Neural progenitor cell (in vitro differentiated cells): ENCODE data around the gene WLS.
A peak's percentile ranks its signal among the peaks of the same experiment; 100 is the strongest.

ENCODE experiments used
- EZH2 ChIP-seq: fragments of 200-600 bp; sonication (generic); IDR thresholded peaks from 2 replicates; pipeline ENCODE4 v1.6.1; 2017; ENCODE audit warnings: antibody characterized with exemption, mild to moderate bottlenecking, moderate library complexity
- TF ChIP-seq, protein P1 (sequence below): fragments of 200-600 bp; sonication (generic); IDR thresholded peaks from 2 replicates; pipeline ENCODE4 v1.5.1; 2017; ENCODE audit warnings: antibody characterized with exemption, mild to moderate bottlenecking

DNA sequence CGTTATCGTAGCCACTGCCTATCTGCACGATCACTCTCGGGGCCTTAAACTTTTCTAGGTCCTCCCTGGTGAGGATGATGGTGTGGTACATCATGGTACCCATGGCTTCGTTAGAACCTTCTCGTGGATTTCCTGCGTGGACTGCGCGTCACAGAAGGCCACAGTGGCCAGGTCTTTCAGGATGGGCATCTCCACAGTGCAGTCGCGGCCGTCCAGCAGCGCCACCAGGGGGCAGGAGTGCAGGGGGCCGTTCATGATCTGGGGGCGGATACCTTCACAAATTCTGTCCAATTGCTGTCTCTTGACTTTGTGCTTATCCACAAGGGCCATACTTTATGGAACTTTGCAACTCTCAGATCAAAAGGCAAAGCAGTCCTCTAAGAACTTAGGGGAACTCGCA lies 69.6 kb downstream of the WLS start:
- TF ChIP-seq, protein P1, sequence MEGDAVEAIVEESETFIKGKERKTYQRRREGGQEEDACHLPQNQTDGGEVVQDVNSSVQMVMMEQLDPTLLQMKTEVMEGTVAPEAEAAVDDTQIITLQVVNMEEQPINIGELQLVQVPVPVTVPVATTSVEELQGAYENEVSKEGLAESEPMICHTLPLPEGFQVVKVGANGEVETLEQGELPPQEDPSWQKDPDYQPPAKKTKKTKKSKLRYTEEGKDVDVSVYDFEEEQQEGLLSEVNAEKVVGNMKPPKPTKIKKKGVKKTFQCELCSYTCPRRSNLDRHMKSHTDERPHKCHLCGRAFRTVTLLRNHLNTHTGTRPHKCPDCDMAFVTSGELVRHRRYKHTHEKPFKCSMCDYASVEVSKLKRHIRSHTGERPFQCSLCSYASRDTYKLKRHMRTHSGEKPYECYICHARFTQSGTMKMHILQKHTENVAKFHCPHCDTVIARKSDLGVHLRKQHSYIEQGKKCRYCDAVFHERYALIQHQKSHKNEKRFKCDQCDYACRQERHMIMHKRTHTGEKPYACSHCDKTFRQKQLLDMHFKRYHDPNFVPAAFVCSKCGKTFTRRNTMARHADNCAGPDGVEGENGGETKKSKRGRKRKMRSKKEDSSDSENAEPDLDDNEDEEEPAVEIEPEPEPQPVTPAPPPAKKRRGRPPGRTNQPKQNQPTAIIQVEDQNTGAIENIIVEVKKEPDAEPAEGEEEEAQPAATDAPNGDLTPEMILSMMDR: peak; percentile 28
- no peak for TF ChIP-seq EZH2
